CD4-positive, alpha-beta T cell treated with Interleukin-15 for 1 hour (primary cell): ENCODE results near the gene SFTPB.
"Not testable (repeated sequence)": the region's sequence is repeated elsewhere in the genome, so short reads cannot be mapped to it uniquely, and the experiment has no call there.

Experiments used
- DNase-seq: peaks from one replicate; pipeline ENCODE4 v3.0.0-alpha.2; 2020

The SFTPB gene

GRCh38 chr2:85675427-85675826 is 7.4 kb upstream of the SFTPB start:
- DNase-seq = no peak

GRCh38 chr2:85674417-85674816 is 6.4 kb upstream of the SFTPB start:
- no peak for DNase-seq

GRCh38 chr2:85673716-85674375 is 5.8 kb upstream of the SFTPB start:
- DNase-seq = no peak

- DNase-seq = no peak
These were observed 4.5 kb upstream of the SFTPB start for GRCh38 chr2:85672456-85672855.

GRCh38 chr2:85670416-85670815 is 2.4 kb upstream of the SFTPB start:
- DNase-seq = not testable (repeated sequence)

GRCh38 chr2:85669549-85669948 is 1.6 kb upstream of the SFTPB start:
- no peak for DNase-seq

GRCh38 chr2:85668857-85669142 is 801 bp upstream of the SFTPB start:
- no peak for DNase-seq

- DNase-seq = no peak
These were observed 414 bp downstream of the SFTPB start for GRCh38 chr2:85667561-85668008.

- peak; percentile 41 for DNase-seq
These were observed 1.3 kb downstream of the SFTPB start for GRCh38 chr2:85666435-85667316.

- no peak for DNase-seq
These were observed 2.0 kb downstream of the SFTPB start for GRCh38 chr2:85666016-85666415.

- no peak for DNase-seq
These were observed 2.6 kb downstream of the SFTPB start for GRCh38 chr2:85665264-85665937.

GRCh38 chr2:85663594-85664565 is 4.1 kb downstream of the SFTPB start:
- no peak for DNase-seq

- no peak for DNase-seq
These were observed 5.0 kb downstream of the SFTPB start for GRCh38 chr2:85662899-85663593.

- DNase-seq = no peak
These were observed 6.7 kb downstream of the SFTPB start for GRCh38 chr2:85661139-85661858.

- no peak for DNase-seq
These were observed 7.3 kb downstream of the SFTPB start for GRCh38 chr2:85660725-85661124.

GRCh38 chr2:85660301-85660700 is 7.7 kb downstream of the SFTPB start:
- not testable (repeated sequence) for DNase-seq

- DNase-seq = no peak
These were observed 8.5 kb downstream of the SFTPB start for GRCh38 chr2:85659324-85659981.

GRCh38 chr2:85657399-85657798 is 10.6 kb downstream of the SFTPB start:
- DNase-seq = not testable (repeated sequence)

GRCh38 chr2:85656468-85656867 is 11.5 kb downstream of the SFTPB start:
- DNase-seq = no peak

GRCh38 chr2:85655961-85656417 is 12.0 kb downstream of the SFTPB start:
- DNase-seq = no peak

GRCh38 chr2:85653996-85654395 is 14.0 kb downstream of the SFTPB start:
- DNase-seq = no peak
